HepG2 (cell line): ENCODE measurements around the gene SENP7. TPM values are rescaled to one million over a fixed set of nuclear protein-coding genes. Genes with fewer than 3 reads are reported as not detected.
A peak's percentile ranks its signal among the peaks of the same experiment; 100 is the strongest.

Experiments
- ATF3 ChIP-seq: sonication (generic); formaldehyde crosslinking; IDR thresholded peaks from 2 replicates; pipeline ENCODE4 v1.4.0; 2020; ENCODE audit warnings: missing genetic modification reagents
- BRD4 ChIP-seq: sonication (generic); formaldehyde crosslinking; IDR thresholded peaks from 2 replicates; pipeline ENCODE4 v1.4.0; 2020; ENCODE audit warnings: missing genetic modification reagents
- CHCHD3 ChIP-seq: sonication (generic); formaldehyde crosslinking; IDR thresholded peaks from 2 replicates; pipeline ENCODE4 v1.8.0; 2022; ENCODE audit warnings: mild to moderate bottlenecking, missing genetic modification reagents, moderate library complexity
- ETV6 ChIP-seq: sonication (generic); formaldehyde crosslinking; conservative IDR thresholded peaks from 2 replicates; pipeline ENCODE4 v1.4.0; 2020; ENCODE audit warnings: missing genetic modification reagents
- HMGXB4 ChIP-seq, 2 experiments: sonication (generic) in 1 of 2; formaldehyde crosslinking in 1 of 2; IDR thresholded peaks; 2 replicates each; pipeline versions ENCODE4 v1.4.0 to v1.6.1; 2018 to 2020; ENCODE audit warnings: missing genetic modification reagents in 2 of 2, borderline replicate concordance in 1 of 2, low read depth in 1 of 2, mild to moderate bottlenecking in 1 of 2, missing biosample characterization in 1 of 2
- HNRNPH1 ChIP-seq: fragments of 200-400 bp; formaldehyde crosslinking; optimal IDR thresholded peaks from 2 replicates; pipeline ENCODE3; 2017; ENCODE audit warnings: mild to moderate bottlenecking, low read depth, low read length
- JDP2 ChIP-seq: sonication (generic); formaldehyde crosslinking; IDR thresholded peaks from 2 replicates; pipeline ENCODE4 v1.8.1; 2022; ENCODE audit warnings: missing genetic modification reagents, borderline replicate concordance
- KMT2B ChIP-seq: IDR thresholded peaks from 2 replicates; pipeline ENCODE4 v1.6.1; 2016; ENCODE audit warnings: missing genetic modification reagents, missing compliant biosample characterization
- MBNL3 ChIP-seq: fragments of 250-450 bp; sonication (Bioruptor Pico); conservative IDR thresholded peaks from 2 replicates; pipeline ENCODE4 v1.8.0; 2022; ENCODE audit warnings: mild to moderate bottlenecking, inconsistent platforms
- NFIC ChIP-seq: IDR thresholded peaks from 2 replicates; pipeline ENCODE4 v1.6.1; 2012; ENCODE audit warnings: mild to moderate bottlenecking, low read length, inconsistent platforms
- PAWR ChIP-seq: sonication (generic); formaldehyde crosslinking; IDR thresholded peaks from 2 replicates; pipeline ENCODE4 v1.4.0; 2020; ENCODE audit warnings: missing genetic modification reagents, mild to moderate bottlenecking, borderline replicate concordance
- RAD21 ChIP-seq: fragments of 450-650 bp; formaldehyde crosslinking; IDR thresholded peaks from 2 replicates; pipeline ENCODE4 v1.5.0; 2020; ENCODE audit warnings: mild to moderate bottlenecking
- RFXAP ChIP-seq: sonication (generic); formaldehyde crosslinking; IDR thresholded peaks from 2 replicates; pipeline ENCODE4 v1.4.0; 2020; ENCODE audit warnings: missing genetic modification reagents, borderline replicate concordance
- ZNF431 ChIP-seq: sonication (generic); formaldehyde crosslinking; IDR thresholded peaks from 2 replicates; pipeline ENCODE4 v1.9.0; 2022; ENCODE audit warnings: missing genetic modification reagents, low read depth, mild to moderate bottlenecking, borderline replicate concordance
- ZNF687 ChIP-seq: sonication (generic); formaldehyde crosslinking; IDR thresholded peaks from 2 replicates; pipeline ENCODE4 v1.5.1; 2020; ENCODE audit warnings: mild to moderate bottlenecking, missing genetic modification reagents, moderate library complexity
- ZNF770 ChIP-seq: sonication (generic); formaldehyde crosslinking; IDR thresholded peaks from 2 replicates; pipeline ENCODE4 v1.5.0; 2020; ENCODE audit warnings: mild to moderate bottlenecking, missing genetic modification reagents
- ZXDC ChIP-seq: sonication (generic); formaldehyde crosslinking; IDR thresholded peaks from 2 replicates; pipeline ENCODE4 v1.5.0; 2020; ENCODE audit warnings: mild to moderate bottlenecking, missing genetic modification reagents
- polyA plus RNA-seq, 8 experiments: library from polyadenylated mRNA; depleted of rRNA in 3 of 8; stranded (reverse) in 7 of 8; unstranded in 1 of 8; fragments of >200 nt; fragmentation: Illumina TruSeq in 4 of 8; extraction: Trizol in 4 of 8; gene quantifications; 2 replicates each; pipeline versions ENCODE4 v1.2.1 to v1.2.3, GENCODE V29; 2011 to 2016; ENCODE audit warnings: low read depth in 4 of 8, missing spikeins in 1 of 8, mixed read lengths in 1 of 8; ENCODE audit not compliant: insufficient read depth in 1 of 8
- total RNA-seq, 5 experiments: library from RNA; depleted of rRNA; stranded (reverse); fragments of >200 nt; fragmentation: Illumina TruSeq; extraction: Trizol; gene quantifications; 2 replicates each; pipeline ENCODE4 v1.2.3, GENCODE V29; 2016; ENCODE audit warnings: low read depth in 1 of 5

SENP7 gene
- total and polyA plus RNA-seq, 2 of the 13 experiments (the other 11 are each of a cell fraction or from before 2014, with no cell fraction given): 9.1 to 10.3 TPM

GRCh38 chr3:101466465-101467309 lies 46.3 kb downstream of the SENP7 start (continued):
- TF ChIP-seq ZXDC (CRISPR knock-in tag) (0 out of 2 replicates have a peak, but pooled peaks have one; percentile 39), ZNF687 (CRISPR knock-in tag) (peak; percentile 85), ATF3 (CRISPR knock-in tag) (peak; percentile 27; the same call in 1 of the 2 replicates), RFXAP (CRISPR knock-in tag) (no peak), HNRNPH1 (no peak), NFIC (no peak), CHCHD3 (CRISPR knock-in tag) (no peak), HMGXB4 (CRISPR knock-in tag; IDR thresholded peaks at IDR 0.05; ENCODE audit: borderline replicate concordance in 1 of 2, low read depth in 1 of 2) (peak; percentile 69 to 73; a peak in 3 of 4 replicates), ETV6 (CRISPR knock-in tag) (peak; percentile 43; the same call in 1 of the 2 replicates), RAD21 (CRISPR knock-in tag) (no peak), MBNL3 (no peak), KMT2B (CRISPR knock-in tag) (peak; percentile 74), BRD4 (CRISPR knock-in tag) (peak; percentile 74), JDP2 (CRISPR knock-in tag) (no peak), ZNF431 (CRISPR knock-in tag) (0 out of 2 replicates have a peak, but pooled peaks have one; percentile 63), PAWR (CRISPR knock-in tag) (no peak), ZNF770 (CRISPR knock-in tag) (peak; percentile 18; the same call in 1 of the 2 replicates)
